Ammon's horn (tissue), 1 donor: ENCODE measurements around the gene BTBD19.
"Not testable (repeated sequence)": the region's sequence is repeated elsewhere in the genome, so short reads cannot be mapped to it uniquely, and the experiment has no call there.

Source experiments
- DNase-seq: peaks from one replicate; pipeline ENCODE4 v3.0.0-alpha.2; 2016; ENCODE audit warnings: low spot score

BTBD19 gene

DNA sequence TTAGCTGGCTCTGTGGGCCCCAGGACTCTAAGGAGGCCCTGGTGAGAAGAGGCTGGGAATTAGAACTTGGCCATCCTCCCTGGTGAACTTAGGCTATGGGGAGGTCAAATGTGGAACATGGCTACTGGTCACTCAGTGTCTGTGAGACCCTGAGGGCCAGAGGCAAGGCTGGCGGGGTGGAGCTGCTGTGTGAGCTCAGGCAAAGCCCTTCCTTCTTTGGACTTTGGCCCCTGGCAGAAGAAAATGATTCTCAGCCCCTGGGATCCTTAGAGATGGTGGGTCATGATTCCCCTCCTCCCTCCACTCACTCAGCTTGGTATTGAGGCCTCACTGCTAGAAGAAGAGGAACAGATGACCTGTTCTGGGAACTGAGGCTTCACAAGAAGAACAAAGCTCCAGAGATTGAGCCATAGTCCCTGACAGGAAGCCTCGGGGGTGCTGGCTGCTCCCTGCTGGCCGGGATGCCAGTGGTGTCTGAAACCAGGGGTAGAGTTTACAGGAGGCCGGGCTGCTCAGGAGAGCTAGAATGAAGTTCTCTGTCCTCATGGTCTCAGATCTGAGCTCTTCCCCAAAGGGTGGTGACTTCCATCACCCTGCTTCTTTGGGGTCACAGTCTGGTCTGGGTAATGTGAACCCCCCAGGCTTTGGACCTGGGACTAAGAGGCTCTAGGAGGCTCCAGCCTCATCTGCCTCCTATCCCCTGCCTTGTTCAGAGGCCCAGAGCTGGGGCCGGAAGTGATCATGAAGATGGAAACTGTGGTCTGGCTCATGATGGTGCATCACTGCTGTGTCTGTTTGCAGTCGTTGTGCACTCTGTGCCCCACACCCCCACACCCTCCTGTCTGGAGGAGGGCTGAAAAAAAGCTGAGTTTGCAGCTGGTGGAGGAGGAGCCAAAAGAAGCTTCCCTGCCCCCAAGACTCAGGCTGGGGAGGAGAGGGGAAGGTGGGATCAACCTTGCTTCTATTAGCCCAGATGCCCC is 905 bp downstream of the BTBD19 start:
- peak; percentile 58 for DNase-seq

- no peak for DNase-seq
These were observed 1.9 kb downstream of the BTBD19 start for GRCh38 chr1:44810101-44810761.

DNA sequence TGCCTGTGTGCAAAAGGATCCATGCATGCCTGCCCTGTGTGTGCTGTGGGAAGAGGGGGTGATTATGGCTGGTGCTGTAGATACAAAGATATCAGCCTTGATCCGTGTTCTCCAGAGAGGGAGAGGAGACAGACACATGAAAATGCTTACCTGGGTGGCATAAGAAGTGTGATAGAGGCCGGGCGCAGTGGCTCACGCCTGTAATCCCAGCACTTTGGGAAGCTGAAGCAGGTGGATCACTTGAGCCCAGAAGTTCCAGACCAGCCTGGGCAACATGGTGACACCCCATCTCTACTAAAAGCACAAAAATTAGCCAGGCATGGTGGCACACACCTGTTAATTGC is 2.4 kb downstream of the BTBD19 start:
- DNase-seq, result not testable (repeated sequence)

DNA sequence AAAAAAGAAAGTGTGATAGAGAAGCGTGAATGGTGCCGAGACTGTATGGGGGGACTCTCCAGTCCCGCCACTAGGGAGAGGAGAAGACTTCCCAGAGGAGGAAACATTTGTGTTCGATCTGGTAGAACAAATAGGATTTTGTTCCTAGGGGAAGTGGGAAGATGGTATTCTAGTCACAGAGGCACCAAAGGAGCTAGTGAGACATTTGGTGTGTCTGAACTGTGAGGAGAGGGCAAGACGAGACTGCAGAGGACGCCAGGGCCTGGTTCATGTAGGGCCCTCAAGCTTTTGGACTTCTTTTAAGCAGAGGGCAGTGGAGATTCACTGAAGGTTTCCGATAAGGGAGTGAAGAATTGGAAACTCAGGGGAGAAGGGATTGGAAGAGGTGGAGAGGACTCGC is 2.9 kb downstream of the BTBD19 start:
- DNase-seq, result no peak

DNA sequence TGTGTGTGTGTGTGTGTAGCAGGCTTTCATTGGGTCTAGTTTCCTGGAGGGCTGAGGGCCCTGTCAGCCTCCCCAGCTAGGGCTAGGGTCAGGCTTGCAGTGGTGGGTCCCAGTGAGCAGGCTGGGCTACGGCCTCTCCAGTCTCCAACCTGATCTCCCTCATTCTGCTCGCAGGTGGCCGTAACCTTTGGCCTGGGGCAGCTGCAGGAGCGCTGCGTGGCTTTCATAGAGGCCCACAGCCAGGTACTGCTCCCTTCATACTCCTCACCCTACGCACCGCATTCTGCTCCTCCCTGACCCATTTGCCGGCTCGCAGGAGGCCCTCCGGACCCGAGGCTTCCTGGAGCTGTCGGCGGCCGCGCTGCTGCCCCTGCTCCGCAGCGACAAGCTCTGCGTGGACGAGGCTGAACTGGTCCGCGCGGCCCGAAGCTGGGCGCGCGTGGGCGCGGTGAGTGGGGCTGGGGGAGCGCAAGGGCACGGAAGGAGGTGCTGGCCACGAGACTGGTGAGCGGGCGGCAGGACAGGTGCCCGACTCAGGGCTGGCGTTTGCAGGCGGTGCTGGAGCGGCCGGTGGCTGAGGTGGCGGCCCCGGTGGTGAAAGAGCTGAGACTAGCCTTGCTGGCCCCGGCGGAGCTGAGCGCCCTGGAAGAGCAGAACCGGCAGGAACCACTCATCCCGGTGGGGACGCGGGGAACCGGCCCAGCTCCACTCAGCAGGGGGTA is 4.7 kb downstream of the BTBD19 start:
- DNase-seq, result no peak

GRCh38 chr1:44815926-44816325 is 7.6 kb downstream of the BTBD19 start:
- not testable (repeated sequence) for DNase-seq

GRCh38 chr1:44817307-44817706 is 9.0 kb downstream of the BTBD19 start:
- DNase-seq, result no peak

GRCh38 chr1:44817771-44818495 is 9.6 kb downstream of the BTBD19 start:
- DNase-seq, result no peak

DNA sequence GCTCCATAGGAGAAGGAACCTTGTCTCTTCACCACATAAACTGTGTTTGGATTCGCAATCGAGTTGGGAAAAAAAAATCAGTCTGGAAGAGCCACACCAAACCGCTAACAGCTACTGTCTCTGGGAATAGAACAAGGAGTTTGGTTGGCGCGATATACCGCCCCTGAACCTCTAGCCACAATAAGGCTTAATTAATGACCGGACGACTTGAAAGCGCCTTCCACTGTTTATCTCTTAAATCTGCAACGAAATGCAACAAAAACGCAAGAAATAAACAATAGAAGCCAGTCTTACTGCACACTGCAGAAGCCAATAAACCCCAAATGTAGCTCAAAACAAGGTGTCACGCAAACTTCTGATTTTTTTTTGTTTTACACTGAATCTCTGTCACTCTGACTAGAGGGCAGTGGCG is 10.9 kb downstream of the BTBD19 start:
- DNase-seq, result no peak

DNA sequence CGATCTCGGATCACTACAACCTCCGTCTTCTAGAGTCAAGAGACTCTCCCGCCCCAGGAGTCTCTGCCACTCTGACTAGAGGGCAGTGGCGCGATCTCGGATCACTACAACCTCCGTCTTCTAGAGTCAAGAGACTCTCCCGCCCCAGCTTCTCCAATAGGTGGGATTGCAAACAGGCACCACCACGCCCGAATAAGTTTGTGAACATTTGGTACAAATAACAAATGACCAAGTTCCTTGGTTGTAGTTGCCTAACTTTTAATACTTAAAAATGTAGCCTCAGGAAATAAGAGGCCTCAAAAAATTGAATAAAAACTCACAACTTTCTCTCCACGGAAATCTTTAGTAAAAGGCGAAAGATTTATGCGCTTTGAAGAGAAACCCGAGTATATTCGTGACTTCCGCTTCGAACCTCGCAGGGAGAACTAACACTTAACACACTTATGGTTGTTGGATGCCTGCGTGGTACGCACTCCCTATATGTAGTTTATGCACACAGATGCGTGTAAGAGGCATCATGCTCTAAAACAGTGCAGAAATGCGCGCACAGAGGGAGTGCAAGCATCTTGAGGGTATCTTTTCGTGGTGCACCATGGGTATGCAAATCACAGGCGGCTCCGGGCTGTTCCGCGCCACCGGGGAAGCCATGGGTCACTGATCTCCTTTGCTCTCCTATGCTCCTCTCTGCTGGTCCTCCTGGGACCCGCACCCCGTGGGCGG is 11.4 kb downstream of the BTBD19 start:
- peak; percentile 78 for DNase-seq

GRCh38 chr1:44820328-44821239 is 12.3 kb downstream of the BTBD19 start:
- no peak for DNase-seq

- DNase-seq, result no peak
These were observed 13.0 kb downstream of the BTBD19 start for GRCh38 chr1:44821240-44821715.

DNA sequence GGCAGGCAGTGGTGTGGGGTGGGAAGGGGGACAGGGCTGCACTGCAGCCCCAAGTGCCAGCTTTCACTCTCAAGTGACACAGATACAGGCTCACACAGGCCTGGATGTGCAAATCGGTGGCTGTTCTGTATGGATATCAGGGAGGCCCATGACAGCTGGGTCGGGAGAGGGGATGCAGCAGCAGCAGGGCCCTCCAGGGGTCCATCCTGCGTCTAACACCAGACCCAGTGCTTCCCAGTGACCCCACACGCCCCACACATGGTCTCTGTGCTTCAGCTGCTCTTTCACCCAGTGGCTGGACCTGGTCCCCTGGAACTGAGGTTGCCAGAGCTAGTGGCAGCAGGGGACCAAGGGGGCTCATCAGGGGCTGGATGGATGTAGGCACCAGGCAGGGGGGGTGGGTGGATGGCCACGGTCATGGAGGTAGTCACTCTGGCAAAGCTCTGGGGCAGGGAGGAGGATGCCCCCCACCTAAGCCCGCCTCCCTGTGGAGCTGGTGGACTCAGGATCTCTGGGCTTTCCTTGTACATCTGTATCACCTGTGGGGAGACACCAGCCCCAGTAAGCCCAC is 13.9 kb downstream of the BTBD19 start:
- DNase-seq, result no peak

DNA sequence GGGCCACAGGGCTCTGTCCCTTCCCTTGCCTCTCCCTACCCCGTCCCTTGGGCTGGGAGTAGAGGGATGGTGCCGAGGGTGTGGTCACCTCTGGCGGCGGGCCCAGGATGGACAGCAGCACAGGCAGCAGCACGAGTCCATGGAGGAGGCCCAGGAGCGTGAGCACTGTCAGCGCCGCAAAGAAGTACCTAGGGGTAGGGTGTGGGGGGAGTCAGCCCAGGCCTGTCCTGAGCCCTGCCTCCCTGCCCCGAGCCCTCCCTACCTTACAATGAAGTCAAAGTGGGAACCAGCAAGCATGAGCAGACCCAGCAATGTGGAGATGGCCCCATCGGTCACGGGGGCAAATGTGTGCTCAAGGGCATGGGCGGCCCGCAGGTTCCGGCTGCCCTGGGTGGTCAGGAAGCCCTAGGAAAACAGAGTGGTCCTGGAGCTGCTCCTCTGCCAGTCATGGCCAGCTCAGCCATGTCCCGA is 14.7 kb downstream of the BTBD19 start:
- no peak for DNase-seq

GRCh38 chr1:44824392-44824791 is 16.1 kb downstream of the BTBD19 start:
- not testable (repeated sequence) for DNase-seq

DNA sequence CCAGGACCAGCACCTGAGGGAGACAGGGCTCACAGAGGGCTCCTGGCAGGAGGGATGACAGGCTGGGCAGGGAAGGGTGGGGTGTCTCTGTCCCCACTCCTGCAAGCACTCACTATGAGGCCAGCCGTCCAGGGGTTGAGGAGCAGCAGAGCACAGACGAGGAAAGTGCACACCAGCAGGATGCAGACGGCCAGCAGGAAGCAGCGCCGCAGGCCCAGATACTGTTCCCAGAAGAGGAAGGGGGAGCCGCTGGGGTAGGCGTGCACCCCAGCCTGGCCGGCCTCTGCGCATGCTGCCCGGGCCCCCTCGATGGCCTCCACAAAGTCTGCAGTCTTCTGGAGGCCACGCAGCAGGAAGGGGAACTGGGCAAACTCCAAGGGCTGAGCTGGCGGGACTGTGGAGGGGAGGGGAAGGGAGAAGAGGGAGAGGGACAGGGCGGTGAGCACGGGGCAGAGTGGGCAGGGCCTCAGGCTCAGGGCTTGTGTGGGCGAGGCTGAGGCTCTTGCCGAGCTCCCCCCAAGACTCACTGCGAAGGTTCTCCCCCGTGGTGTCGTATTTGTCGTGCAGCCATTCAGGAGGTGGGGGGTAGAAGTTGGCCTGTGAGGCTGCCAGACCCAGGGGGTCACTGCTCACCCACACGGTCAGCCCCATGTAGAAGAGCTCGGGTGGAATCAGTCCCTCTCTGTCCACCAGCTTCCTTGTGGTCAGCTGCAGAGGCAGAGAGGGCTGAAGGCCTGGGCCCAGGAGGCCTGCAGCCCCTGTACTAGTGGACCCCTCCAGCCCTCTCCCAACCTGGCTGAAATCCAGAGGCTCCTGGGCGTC is 18.3 kb downstream of the BTBD19 start:
- DNase-seq, result peak; percentile 81

DNA sequence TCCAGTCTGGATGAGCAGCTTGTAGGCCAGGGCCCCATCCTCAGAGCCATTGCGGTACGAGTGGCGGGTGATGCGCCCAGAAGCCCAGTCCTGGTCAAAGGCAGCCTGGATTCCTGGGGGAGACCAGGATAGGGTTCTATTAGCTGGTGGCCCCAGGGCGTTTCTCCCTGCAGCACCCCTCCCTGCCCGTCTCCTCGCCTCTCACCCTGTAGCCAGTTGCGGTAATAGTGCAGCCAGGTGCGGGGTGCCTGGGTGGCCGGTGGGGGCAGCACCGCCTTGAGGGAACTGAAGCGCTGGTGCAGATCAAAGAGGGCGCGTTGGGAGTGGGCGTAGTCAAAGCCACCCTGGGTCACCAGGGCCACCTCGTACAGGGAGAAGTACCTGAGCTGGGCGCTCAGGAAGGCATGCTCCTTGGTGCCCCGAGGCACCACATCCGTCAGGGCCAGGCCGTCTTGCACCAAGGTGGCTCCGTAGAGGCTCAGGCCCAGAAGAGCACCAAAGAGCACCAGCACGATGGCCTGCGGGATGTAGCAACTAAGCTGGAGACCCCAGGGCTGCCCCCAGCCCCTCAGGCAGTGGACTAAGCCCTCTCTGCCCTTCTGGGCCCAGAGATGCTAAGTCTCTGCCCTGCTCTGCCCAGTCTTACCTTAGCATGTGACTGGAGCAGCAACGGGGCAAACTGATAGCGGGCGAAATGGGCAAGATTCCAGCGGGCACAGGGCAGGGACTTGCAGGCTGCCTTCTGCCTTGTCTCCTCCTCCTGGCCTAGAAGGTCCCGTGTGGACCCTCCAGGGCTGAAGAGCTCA is 19.1 kb downstream of the BTBD19 start:
- no peak for DNase-seq
